HEK293 (cell line): ENCODE results near the gene CDKAL1.

Source experiments
- CTCF ChIA-PET: fragments of 350-600 bp; formaldehyde crosslinking; extraction: SDS; loops from one replicate; lab custom pipeline; 2021; ENCODE audit warnings: antibody characterized with exemption; lab: Yijun Ruan, JAX
- POLR2A ChIA-PET: fragments of 300-600 bp; formaldehyde crosslinking; extraction: SDS; loops from one replicate; lab custom pipeline; 2020; ENCODE audit warnings: antibody characterized with exemption, inconsistent platforms; lab: Yijun Ruan, JAX
- H3K27ac ChIP-seq: fragments of 200-500 bp; sonication (Bioruptor generic); 2 replicates; pipeline ENCODE4 v1.5.1; 2014; ENCODE audit warnings: low read depth, low read length, control low read depth, inconsistent platforms; ENCODE audit errors: extremely low read depth
- H3K36me3 ChIP-seq, 2 experiments: fragments of 200-500 bp in 1 of 2; sonication (Bioruptor generic) in 1 of 2; 1 replicate in 1 of 2; 2 replicates in 1 of 2; pipeline ENCODE4 v1.5.1; 2014 to 2017; ENCODE audit warnings: inconsistent platforms in 2 of 2, low read length in 2 of 2; ENCODE audit not compliant: control insufficient read depth in 2 of 2, insufficient read depth in 1 of 2
- H3K4me1 ChIP-seq: fragments of 200-500 bp; sonication (Bioruptor generic); 2 replicates; pipeline ENCODE4 v1.5.1; 2014; ENCODE audit warnings: mild to moderate bottlenecking, low read length, inconsistent platforms; ENCODE audit not compliant: control insufficient read depth, insufficient read depth
- H3K4me3 ChIP-seq: 2 replicates; pipeline ENCODE4 v1.5.1; 2011; ENCODE audit warnings: low read depth, mild to moderate bottlenecking, control low read depth, low read length, moderate library complexity
- H3K9me3 ChIP-seq: fragments of 200-500 bp; sonication (Bioruptor generic); 2 replicates; pipeline ENCODE4 v1.5.1; 2014; ENCODE audit warnings: low read depth, low read length, inconsistent platforms; ENCODE audit not compliant: control insufficient read depth, insufficient read depth
- GLI2 ChIP-seq: fragments of 450-650 bp; formaldehyde crosslinking; IDR thresholded peaks from 2 replicates; pipeline ENCODE4; 2017; ENCODE audit warnings: missing biosample characterization, missing genetic modification characterization, low read depth, borderline replicate concordance
- HIC1 ChIP-seq: fragments of 450-650 bp; formaldehyde crosslinking; IDR thresholded peaks from 2 replicates; pipeline ENCODE4 v1.5.1; 2016; ENCODE audit warnings: missing biosample characterization, missing genetic modification characterization
- INSM2 ChIP-seq: fragments of 450-650 bp; formaldehyde crosslinking; IDR thresholded peaks from 2 replicates; pipeline ENCODE4 v1.5.1; 2016; ENCODE audit warnings: missing biosample characterization, missing genetic modification characterization
- PATZ1 ChIP-seq: fragments of 450-650 bp; formaldehyde crosslinking; IDR thresholded peaks from 2 replicates; pipeline ENCODE4 v1.5.1; 2016; ENCODE audit warnings: missing biosample characterization, missing genetic modification characterization
- TCF7L2 ChIP-seq: IDR thresholded peaks from 2 replicates; pipeline ENCODE4 v1.6.1; 2011; ENCODE audit warnings: low read depth, mild to moderate bottlenecking, inconsistent platforms, low read length, moderate library complexity, borderline replicate concordance
- WT1 ChIP-seq: fragments of 450-650 bp; formaldehyde crosslinking; IDR thresholded peaks from 2 replicates; pipeline ENCODE4 v1.5.1; 2016; ENCODE audit warnings: missing biosample characterization, missing genetic modification characterization
- ZBTB1 ChIP-seq: fragments of 450-650 bp; formaldehyde crosslinking; IDR thresholded peaks from 2 replicates; pipeline ENCODE4 v1.5.1; 2016; ENCODE audit warnings: missing biosample characterization, missing genetic modification characterization
- ZFP41 ChIP-seq: fragments of 450-650 bp; formaldehyde crosslinking; IDR thresholded peaks from 2 replicates; pipeline ENCODE4 v1.5.1; 2016; ENCODE audit warnings: missing biosample characterization, missing genetic modification characterization, borderline replicate concordance
- ZNF169 ChIP-seq: fragments of 450-650 bp; formaldehyde crosslinking; IDR thresholded peaks from 2 replicates; pipeline ENCODE4 v1.5.1; 2016; ENCODE audit warnings: missing biosample characterization, missing genetic modification characterization
- ZNF174 ChIP-seq: fragments of 450-650 bp; formaldehyde crosslinking; IDR thresholded peaks from 2 replicates; pipeline ENCODE4 v1.5.0; 2017; ENCODE audit warnings: missing biosample characterization, mild to moderate bottlenecking, missing genetic modification characterization
- ZNF23 ChIP-seq: fragments of 450-650 bp; formaldehyde crosslinking; IDR thresholded peaks from 2 replicates; pipeline ENCODE4 v1.5.1; 2016; ENCODE audit warnings: missing biosample characterization, missing genetic modification characterization, borderline replicate concordance
- ZNF24 ChIP-seq: fragments of 450-650 bp; formaldehyde crosslinking; IDR thresholded peaks from 2 replicates; pipeline ENCODE4 v1.5.1; 2016; ENCODE audit warnings: missing biosample characterization, missing genetic modification characterization
- ZNF488 ChIP-seq: fragments of 450-650 bp; formaldehyde crosslinking; IDR thresholded peaks from 2 replicates; pipeline ENCODE4 v1.5.1; 2016; ENCODE audit warnings: missing biosample characterization, missing genetic modification characterization
- ZNF510 ChIP-seq: fragments of 450-650 bp; formaldehyde crosslinking; IDR thresholded peaks from 2 replicates; pipeline ENCODE4 v1.5.1; 2018; ENCODE audit warnings: mild to moderate bottlenecking, missing genetic modification characterization, missing biosample characterization; ENCODE audit not compliant: insufficient replicate concordance
- ZNF518A ChIP-seq: fragments of 450-650 bp; formaldehyde crosslinking; conservative IDR thresholded peaks from 2 replicates; pipeline ENCODE4 v1.5.1; 2016; ENCODE audit warnings: low read depth, missing biosample characterization, missing genetic modification characterization
- ZNF561 ChIP-seq: fragments of 450-650 bp; IDR thresholded peaks from 2 replicates; pipeline ENCODE4 v1.5.1; 2018; ENCODE audit warnings: missing biosample characterization, missing genetic modification characterization, borderline replicate concordance
- ZNF639 ChIP-seq: fragments of 450-650 bp; formaldehyde crosslinking; IDR thresholded peaks from 2 replicates; pipeline ENCODE4 v1.5.1; 2016; ENCODE audit warnings: missing biosample characterization, missing genetic modification characterization
- ZNF692 ChIP-seq: fragments of 450-650 bp; formaldehyde crosslinking; IDR thresholded peaks from 2 replicates; pipeline ENCODE4 v1.5.1; 2016; ENCODE audit warnings: missing biosample characterization, missing genetic modification characterization
- ZNF747 ChIP-seq: fragments of 450-650 bp; formaldehyde crosslinking; IDR thresholded peaks from 2 replicates; pipeline ENCODE4 v1.5.1; 2016; ENCODE audit warnings: missing biosample characterization, missing genetic modification characterization

CDKAL1 gene

GRCh38 chr6:20540683-20541082 is 6.4 kb downstream of the CDKAL1 start (continued):
- 0 out of 2 replicates have a peak, but pooled peaks have one; percentile 37 for TF ChIP-seq INSM2 (tag by site-specific recombination)
- no peak for TF ChIP-seq ZNF518A (tag by site-specific recombination)
- TF ChIP-seq PATZ1 = peak; percentile 92
- TF ChIP-seq ZNF24 (tag by site-specific recombination) = 0 out of 2 replicates have a peak, but pooled peaks have one; percentile 52
- no peak for TF ChIP-seq ZNF561 (tag by site-specific recombination)
- peak; percentile 84 for TF ChIP-seq HIC1 (tag by site-specific recombination)

- Histone ChIP-seq H3K4me1 (peaks cover 10% of the 10 kb centered on the region), H3K27ac (no peak overlapping the region), H3K36me3 (peaks cover 17 to 19% of the 10 kb centered on the region in 2 experiments; a peak in 2 of 3 replicates), H3K9me3 (no peaks in the 10 kb centered on the region), H3K4me3 (no peak overlapping the region)
- POLR2A ChIA-PET = no interaction called here
- CTCF ChIA-PET = interaction anchor here (0.8 to 1.1 kb wide), 2 partner anchors 11 to 1052 kb away, joined by 3 to 5 read pairs; partner anchors contain the start of gene SOX4
- TF ChIP-seq GLI2 = no peak
- TF ChIP-seq ZNF639 (tag by site-specific recombination) = no peak
- TF ChIP-seq ZNF488 (tag by site-specific recombination) = no peak
- TF ChIP-seq ZNF169 (tag by site-specific recombination) = no peak
- TF ChIP-seq ZNF510 (tag by site-specific recombination) = no peak
- no peak for TF ChIP-seq ZNF747 (tag by site-specific recombination)
- TF ChIP-seq ZNF174 (tag by site-specific recombination) = no peak
- no peak for TF ChIP-seq ZNF692 (tag by site-specific recombination)
- no peak for TF ChIP-seq WT1
- TF ChIP-seq ZFP41 (tag by site-specific recombination) = no peak
- no peak for TF ChIP-seq ZBTB1 (tag by site-specific recombination)
- no peak for TF ChIP-seq TCF7L2
- TF ChIP-seq ZNF23 (tag by site-specific recombination) = no peak
Observed at GRCh38 chr6:20541382-20541781, 7.1 kb downstream of the CDKAL1 start.
